HL-60 (cell line): Measurements from ENCODE around the gene WDFY4.

Source experiments
- POLR2AphosphoS5 ChIP-seq: IDR thresholded peaks from 2 replicates; pipeline ENCODE4 v1.6.1; 2012; ENCODE audit warnings: low read depth
- TF ChIP-seq, protein P1 (sequence below): IDR thresholded peaks from one replicate; pipeline ENCODE4 v1.5.1; 2011; ENCODE audit warnings: low read length, control low read depth, inconsistent platforms; ENCODE audit not compliant: insufficient read depth

DNA sequence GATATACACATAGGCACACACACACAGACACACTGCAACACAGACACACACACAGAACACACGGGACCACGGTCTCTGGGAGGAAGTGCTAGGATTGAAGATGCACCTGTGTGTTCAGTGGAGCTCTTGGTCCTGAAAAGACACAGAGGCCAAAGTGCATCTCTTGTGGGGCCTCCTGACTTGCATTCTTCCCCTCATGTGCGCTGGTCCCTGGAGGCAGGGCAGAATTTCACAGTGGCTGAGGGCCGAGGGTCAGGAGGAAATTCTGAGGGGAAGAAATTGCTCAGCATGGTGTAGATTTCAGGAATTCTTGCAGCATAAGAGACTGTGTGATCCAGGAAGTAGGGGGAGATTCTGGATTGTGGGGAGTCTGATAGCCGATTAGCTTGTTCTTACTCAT lies 35.9 kb downstream of the WDFY4 start:
- no peak for TF ChIP-seq POLR2AphosphoS5
- TF ChIP-seq, protein P1, sequence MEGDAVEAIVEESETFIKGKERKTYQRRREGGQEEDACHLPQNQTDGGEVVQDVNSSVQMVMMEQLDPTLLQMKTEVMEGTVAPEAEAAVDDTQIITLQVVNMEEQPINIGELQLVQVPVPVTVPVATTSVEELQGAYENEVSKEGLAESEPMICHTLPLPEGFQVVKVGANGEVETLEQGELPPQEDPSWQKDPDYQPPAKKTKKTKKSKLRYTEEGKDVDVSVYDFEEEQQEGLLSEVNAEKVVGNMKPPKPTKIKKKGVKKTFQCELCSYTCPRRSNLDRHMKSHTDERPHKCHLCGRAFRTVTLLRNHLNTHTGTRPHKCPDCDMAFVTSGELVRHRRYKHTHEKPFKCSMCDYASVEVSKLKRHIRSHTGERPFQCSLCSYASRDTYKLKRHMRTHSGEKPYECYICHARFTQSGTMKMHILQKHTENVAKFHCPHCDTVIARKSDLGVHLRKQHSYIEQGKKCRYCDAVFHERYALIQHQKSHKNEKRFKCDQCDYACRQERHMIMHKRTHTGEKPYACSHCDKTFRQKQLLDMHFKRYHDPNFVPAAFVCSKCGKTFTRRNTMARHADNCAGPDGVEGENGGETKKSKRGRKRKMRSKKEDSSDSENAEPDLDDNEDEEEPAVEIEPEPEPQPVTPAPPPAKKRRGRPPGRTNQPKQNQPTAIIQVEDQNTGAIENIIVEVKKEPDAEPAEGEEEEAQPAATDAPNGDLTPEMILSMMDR = no peak
